ENCODE results near the gene RAB11FIP4. TPM values are rescaled to one million over a fixed set of nuclear protein-coding genes. Genes with fewer than 3 reads are reported as not detected.

Gene RAB11FIP4
- total RNA-seq, 2 donors from 2014 or later: 0.68 to 3.7 TPM

DNA sequence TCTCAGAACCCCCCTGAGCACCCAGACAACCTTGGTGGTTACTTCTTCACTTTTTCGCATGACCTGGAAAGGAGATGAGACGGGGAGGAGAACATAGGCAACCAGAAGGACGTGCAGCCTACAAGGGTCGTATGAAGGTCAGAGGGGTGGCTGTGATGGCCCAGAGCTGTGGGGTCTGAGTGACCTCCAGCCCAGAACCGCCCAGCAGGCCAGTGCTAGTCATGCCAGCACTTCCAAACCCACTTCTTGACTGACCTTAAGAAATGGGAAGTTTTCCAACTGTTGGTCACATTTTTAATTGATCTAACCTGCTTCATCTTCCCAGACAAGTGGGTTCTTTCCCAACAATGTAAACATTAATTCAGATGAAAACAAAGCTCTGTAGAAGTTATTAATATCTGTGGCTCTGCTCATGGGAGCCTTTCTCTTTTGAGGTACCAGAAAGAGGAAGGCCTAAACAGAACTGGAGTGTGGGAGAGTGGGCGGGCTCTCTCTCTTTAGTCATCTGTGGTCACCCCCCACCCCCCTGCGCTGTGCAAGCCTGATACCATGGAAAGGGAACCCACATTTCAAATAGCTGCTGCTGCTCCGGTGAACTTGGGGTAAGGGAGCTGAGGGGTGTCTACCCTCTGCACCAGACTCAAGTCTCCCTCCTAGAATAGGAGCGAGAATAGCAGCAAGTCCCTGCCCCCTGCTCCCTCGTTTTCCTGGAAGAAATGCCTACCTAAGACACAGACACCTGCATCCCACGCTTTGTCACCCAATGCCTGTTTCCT, 101.6 kb downstream of the RAB11FIP4 start:
- Histone ChIP-seq H3K4me1 (ENCODE audit: control insufficient read depth in 1 of 2, low read depth in 2 of 2) (peaks cover 3 to 7% of the 10 kb centered on the region in 2 donors), H3K27ac (no peak overlapping the region), H3K36me3 (no peaks in the 10 kb centered on the region), H3K4me3 (no peak overlapping the region), H3K9me3 (no peaks in the 10 kb centered on the region), H3K27me3 (replicated peaks; ENCODE audit: insufficient read depth) (no peaks in the 10 kb centered on the region)
- ATAC-seq (ENCODE audit: insufficient number of reproducible peaks, low FRiP score, low read depth) (no peak), DNase-seq (ENCODE audit: low spot score) (no peak)
- TF ChIP-seq, protein P1, sequence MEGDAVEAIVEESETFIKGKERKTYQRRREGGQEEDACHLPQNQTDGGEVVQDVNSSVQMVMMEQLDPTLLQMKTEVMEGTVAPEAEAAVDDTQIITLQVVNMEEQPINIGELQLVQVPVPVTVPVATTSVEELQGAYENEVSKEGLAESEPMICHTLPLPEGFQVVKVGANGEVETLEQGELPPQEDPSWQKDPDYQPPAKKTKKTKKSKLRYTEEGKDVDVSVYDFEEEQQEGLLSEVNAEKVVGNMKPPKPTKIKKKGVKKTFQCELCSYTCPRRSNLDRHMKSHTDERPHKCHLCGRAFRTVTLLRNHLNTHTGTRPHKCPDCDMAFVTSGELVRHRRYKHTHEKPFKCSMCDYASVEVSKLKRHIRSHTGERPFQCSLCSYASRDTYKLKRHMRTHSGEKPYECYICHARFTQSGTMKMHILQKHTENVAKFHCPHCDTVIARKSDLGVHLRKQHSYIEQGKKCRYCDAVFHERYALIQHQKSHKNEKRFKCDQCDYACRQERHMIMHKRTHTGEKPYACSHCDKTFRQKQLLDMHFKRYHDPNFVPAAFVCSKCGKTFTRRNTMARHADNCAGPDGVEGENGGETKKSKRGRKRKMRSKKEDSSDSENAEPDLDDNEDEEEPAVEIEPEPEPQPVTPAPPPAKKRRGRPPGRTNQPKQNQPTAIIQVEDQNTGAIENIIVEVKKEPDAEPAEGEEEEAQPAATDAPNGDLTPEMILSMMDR (IDR thresholded peaks at IDR 0.05): no peak

DNA sequence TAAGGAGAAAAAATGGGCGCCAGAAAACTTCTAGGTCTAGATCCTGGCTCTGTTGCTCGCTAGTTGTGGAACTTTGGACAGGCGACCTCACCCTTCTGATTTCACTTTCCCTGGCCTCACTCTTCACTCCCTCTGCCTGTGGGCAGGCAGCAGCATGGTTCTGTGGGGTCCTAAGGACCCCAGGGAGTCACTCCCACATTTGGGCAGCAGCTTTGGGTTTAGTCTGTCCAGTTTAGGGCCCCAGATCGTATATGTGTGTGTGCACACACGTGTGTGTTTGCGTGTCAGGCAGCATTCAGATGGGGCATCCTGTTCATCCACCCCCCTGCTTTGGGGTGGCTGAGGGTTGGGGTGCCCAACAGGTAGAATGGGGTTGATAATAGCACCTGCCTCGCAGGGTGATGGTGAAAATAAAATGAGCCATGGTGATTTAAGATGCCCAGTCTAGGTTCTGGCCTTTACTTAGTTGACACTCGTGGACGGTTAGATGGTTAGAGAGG, 102.2 kb downstream of the RAB11FIP4 start:
- H3K4me1 ChIP-seq (ENCODE audit: control insufficient read depth in 1 of 2, low read depth in 2 of 2): peaks cover 0 to 1% of the 10 kb centered on the region in 2 donors
- DNase-seq (ENCODE audit: low spot score): no peak
- H3K27me3 ChIP-seq (replicated peaks; ENCODE audit: insufficient read depth): no peaks in the 10 kb centered on the region
- ATAC-seq (ENCODE audit: insufficient number of reproducible peaks, low FRiP score, low read depth): no peak
- no peaks in the 10 kb centered on the region for H3K9me3 ChIP-seq
- no peak overlapping the region for H3K27ac ChIP-seq
- TF ChIP-seq, protein P1 (IDR thresholded peaks at IDR 0.05): no peak
- no peak overlapping the region for H3K4me3 ChIP-seq
- no peaks in the 10 kb centered on the region for H3K36me3 ChIP-seq

DNA sequence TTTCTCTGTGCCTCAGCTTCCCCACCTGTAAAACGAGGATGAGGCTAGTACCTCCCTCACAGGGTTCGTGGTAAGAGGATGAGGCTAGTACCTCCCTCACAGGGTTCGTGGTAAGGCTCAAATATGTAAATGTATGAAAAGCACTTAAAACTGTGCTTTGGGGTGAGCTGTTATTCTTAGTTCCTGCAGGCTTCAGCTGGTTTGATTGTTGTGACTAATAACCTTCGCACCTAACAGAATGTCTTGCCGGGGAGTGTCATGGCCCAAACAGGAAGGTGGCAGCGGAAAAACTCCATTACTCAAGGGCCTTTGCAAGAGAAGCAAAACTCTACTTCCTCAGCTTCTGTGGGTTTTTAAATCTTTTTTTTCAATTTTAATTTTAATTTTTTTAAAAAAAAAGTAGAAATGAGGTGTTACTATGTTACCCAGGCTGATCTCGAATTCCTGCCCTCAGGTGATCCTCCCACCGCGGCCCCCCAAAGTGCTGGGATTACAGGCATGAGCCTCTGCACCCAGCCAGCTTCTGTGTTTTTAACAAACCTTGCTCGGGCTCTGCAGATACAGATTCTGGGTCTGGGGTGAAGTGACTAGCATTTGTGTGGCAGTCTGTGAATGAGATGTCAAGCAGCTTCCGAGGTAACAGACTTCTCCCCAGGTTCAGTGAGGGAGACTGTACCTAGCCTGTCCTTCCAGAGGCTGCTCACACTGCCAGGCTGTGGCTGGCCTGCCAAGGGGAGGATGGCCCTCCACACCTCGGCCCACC, 103.0 kb downstream of the RAB11FIP4 start:
- no peak overlapping the region for H3K4me3 ChIP-seq
- H3K9me3 ChIP-seq: no peaks in the 10 kb centered on the region
- no peak overlapping the region for H3K27ac ChIP-seq
- no peaks in the 10 kb centered on the region for H3K4me1 ChIP-seq (ENCODE audit: control insufficient read depth in 1 of 2, low read depth in 2 of 2)
- no peak for DNase-seq (ENCODE audit: low spot score)
- no peaks in the 10 kb centered on the region for H3K36me3 ChIP-seq
- H3K27me3 ChIP-seq (replicated peaks; ENCODE audit: insufficient read depth): no peaks in the 10 kb centered on the region
- TF ChIP-seq, protein P1 (IDR thresholded peaks at IDR 0.05): no peak
- no peak for ATAC-seq (ENCODE audit: insufficient number of reproducible peaks, low FRiP score, low read depth)

DNA sequence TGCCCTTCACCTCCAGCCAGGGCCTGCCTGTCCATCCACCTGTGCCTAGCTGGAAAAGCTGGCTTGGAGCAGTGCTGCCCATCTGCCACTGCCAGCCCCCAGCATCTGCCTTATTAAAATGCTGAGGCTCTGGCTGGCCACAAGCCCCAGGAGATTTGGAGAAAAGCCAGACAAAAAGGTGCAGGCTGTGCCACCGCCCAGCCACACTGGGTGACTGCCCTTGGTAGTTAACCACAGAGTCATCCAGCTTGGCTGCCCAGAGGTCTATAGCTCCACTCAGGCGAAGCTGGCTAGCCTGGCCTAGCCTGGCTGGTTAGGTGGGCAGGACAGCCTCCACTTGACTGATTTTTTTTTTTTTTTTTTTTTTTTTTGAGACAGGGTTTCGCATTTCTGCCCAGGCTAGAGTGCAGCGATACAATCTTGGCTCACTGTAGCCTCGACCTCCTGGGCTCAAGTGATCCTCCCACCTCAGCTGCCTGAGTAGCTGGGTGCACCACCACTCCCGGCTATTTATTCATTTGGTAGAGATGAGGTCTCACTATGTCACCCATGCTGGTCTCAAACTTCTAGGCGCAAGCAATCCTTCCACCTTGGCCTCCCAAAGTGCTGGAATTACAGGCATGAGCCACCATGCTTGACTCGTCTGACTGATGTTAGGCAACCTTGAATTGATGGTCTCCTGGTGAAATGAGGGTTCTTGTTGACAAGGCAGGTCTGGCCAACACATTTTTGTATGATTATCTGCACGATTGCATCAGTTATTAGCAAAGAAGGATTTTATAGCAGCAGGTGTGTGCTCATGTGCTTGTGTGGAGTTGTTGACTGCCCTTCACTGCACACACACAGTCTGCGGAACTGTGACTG, 103.8 kb downstream of the RAB11FIP4 start:
- H3K4me1 ChIP-seq (ENCODE audit: control insufficient read depth in 1 of 2, low read depth in 2 of 2): peaks cover 0 to 8% of the 10 kb centered on the region in 2 donors
- H3K4me3 ChIP-seq: no peak overlapping the region
- H3K9me3 ChIP-seq: no peaks in the 10 kb centered on the region
- ATAC-seq (ENCODE audit: insufficient number of reproducible peaks, low FRiP score, low read depth) (no peak), DNase-seq (ENCODE audit: low spot score) (no peak)
- TF ChIP-seq, protein P1 (IDR thresholded peaks at IDR 0.05): no peak
- H3K27ac ChIP-seq: no peak overlapping the region
- H3K27me3 ChIP-seq (replicated peaks; ENCODE audit: insufficient read depth): no peaks in the 10 kb centered on the region
- H3K36me3 ChIP-seq: no peaks in the 10 kb centered on the region
